Measurements from ENCODE around the gene ZSWIM7. TPM values are rescaled to one million over a fixed set of nuclear protein-coding genes. Genes with fewer than 3 reads are reported as not detected.

ZSWIM7 gene
- total RNA-seq, 1 experiment from 2014 or later: 41.3 TPM

DNA sequence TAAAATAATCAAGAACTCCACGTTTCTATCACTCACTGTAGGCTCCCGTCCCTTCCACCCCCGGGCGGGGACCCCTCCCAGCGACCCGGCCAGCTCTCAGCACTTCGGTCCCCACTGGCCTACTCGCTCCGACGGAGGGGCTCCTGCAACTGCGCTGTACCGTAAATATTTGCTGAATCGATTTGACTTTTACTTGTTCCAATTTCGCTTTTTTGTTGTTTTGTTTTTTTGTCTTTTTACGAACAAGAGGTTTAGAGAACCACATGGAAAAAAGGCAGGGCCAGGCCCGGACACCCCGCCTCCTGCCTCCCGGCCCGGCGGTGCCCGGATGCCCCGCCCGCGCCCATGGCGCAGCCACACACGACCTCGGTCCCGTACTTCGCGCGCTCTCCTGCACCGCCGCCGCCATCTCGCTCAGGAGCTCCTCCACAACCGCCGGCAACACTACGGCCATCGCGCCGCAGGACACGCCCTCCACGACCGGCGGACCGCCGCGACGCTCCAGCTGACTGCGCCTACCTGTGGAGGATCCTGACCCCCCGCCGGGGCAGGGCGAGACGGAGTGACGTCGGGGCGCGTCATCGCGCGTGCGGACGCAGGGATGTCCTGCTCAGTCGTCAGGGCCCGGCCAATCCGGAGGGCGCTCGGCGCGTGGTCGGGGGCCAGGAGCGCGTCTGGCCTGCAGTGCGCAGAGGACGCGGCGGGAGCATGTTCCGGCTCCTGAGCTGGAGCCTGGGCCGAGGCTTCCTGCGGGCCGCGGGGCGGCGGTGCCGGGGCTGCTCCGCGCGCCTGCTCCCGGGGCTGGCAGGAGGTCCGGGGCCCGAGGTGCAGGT lies at the start of gene ZSWIM7, which contains the start of gene TTC19 (continued):
- TF ChIP-seq, protein P1, sequence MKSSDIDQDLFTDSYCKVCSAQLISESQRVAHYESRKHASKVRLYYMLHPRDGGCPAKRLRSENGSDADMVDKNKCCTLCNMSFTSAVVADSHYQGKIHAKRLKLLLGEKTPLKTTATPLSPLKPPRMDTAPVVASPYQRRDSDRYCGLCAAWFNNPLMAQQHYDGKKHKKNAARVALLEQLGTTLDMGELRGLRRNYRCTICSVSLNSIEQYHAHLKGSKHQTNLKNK (CRISPR knock-in tag; IDR thresholded peaks at IDR 0.05): no peak
- no peak for TF ChIP-seq ZNF671 (CRISPR knock-in tag; IDR thresholded peaks at IDR 0.05)

DNA sequence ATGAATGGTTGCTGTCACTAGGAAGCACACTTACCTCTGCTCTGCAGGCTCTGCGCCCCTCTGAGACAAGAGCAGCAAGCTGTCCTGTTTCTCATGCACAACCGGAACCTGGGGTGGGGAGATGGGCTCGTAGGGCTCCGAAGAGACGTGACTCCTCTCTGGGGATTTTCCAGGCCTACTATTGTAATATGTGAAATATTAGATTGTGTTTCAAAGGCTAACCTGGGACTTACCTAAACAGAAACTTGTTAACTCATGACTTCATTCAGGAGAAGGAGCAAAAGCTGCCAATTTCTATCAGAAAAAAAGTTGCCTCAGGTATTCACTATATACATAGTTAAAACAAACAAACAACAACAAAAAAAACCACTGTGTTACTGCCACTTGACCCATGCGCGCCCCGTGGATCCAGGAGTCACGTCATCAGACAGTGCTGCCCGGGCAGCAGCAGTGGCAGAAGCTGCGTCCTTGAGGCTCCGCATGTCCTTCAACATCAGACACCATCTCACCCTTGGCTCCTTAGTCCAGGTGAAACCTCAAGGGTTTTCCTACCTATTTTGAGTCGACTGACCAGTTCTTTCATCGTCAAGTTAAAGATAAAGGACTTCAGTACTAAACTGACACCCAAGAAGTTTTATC lies 49.4 kb upstream of the ZSWIM7 start:
- Mint-ChIP-seq H3K9me3 (no peaks in the 10 kb centered on the region), H3K27me3 (ENCODE audit: low read depth) (no peaks in the 10 kb centered on the region), H3K4me1 (peaks cover 12% of the 10 kb centered on the region), H3K27ac (peak overlapping the region; percentile 26; the same call in 1 of the 2 replicates), H3K4me3 (no peak overlapping the region), H3K36me3 (peaks cover 38% of the 10 kb centered on the region)
- ATAC-seq (no peak), DNase-seq (ENCODE audit: low spot score) (no peak)
- POLR2A ChIA-PET: no interaction called here
- TF ChIP-seq FOXK1 (CRISPR knock-in tag; IDR thresholded peaks at IDR 0.05) (no peak), HMGA2 (CRISPR knock-in tag; IDR thresholded peaks at IDR 0.05) (no peak), MXD4 (CRISPR knock-in tag; IDR thresholded peaks at IDR 0.05; ENCODE audit: borderline replicate concordance) (no peak), PRRX2 (CRISPR knock-in tag; IDR thresholded peaks at IDR 0.05) (no peak), NFATC4 (CRISPR knock-in tag; IDR thresholded peaks at IDR 0.05) (no peak), FOXP1 (CRISPR knock-in tag; IDR thresholded peaks at IDR 0.05; ENCODE audit: borderline replicate concordance) (no peak), SP1 (CRISPR knock-in tag; conservative IDR thresholded peaks at IDR 0.05) (no peak)
- TF ChIP-seq, protein P2, sequence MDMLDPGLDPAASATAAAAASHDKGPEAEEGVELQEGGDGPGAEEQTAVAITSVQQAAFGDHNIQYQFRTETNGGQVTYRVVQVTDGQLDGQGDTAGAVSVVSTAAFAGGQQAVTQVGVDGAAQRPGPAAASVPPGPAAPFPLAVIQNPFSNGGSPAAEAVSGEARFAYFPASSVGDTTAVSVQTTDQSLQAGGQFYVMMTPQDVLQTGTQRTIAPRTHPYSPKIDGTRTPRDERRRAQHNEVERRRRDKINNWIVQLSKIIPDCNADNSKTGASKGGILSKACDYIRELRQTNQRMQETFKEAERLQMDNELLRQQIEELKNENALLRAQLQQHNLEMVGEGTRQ (CRISPR knock-in tag; IDR thresholded peaks at IDR 0.05): no peak
- TF ChIP-seq, protein P3, sequence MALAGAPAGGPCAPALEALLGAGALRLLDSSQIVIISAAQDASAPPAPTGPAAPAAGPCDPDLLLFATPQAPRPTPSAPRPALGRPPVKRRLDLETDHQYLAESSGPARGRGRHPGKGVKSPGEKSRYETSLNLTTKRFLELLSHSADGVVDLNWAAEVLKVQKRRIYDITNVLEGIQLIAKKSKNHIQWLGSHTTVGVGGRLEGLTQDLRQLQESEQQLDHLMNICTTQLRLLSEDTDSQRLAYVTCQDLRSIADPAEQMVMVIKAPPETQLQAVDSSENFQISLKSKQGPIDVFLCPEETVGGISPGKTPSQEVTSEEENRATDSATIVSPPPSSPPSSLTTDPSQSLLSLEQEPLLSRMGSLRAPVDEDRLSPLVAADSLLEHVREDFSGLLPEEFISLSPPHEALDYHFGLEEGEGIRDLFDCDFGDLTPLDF (CRISPR knock-in tag; IDR thresholded peaks at IDR 0.05): no peak
- TF ChIP-seq, protein P4, sequence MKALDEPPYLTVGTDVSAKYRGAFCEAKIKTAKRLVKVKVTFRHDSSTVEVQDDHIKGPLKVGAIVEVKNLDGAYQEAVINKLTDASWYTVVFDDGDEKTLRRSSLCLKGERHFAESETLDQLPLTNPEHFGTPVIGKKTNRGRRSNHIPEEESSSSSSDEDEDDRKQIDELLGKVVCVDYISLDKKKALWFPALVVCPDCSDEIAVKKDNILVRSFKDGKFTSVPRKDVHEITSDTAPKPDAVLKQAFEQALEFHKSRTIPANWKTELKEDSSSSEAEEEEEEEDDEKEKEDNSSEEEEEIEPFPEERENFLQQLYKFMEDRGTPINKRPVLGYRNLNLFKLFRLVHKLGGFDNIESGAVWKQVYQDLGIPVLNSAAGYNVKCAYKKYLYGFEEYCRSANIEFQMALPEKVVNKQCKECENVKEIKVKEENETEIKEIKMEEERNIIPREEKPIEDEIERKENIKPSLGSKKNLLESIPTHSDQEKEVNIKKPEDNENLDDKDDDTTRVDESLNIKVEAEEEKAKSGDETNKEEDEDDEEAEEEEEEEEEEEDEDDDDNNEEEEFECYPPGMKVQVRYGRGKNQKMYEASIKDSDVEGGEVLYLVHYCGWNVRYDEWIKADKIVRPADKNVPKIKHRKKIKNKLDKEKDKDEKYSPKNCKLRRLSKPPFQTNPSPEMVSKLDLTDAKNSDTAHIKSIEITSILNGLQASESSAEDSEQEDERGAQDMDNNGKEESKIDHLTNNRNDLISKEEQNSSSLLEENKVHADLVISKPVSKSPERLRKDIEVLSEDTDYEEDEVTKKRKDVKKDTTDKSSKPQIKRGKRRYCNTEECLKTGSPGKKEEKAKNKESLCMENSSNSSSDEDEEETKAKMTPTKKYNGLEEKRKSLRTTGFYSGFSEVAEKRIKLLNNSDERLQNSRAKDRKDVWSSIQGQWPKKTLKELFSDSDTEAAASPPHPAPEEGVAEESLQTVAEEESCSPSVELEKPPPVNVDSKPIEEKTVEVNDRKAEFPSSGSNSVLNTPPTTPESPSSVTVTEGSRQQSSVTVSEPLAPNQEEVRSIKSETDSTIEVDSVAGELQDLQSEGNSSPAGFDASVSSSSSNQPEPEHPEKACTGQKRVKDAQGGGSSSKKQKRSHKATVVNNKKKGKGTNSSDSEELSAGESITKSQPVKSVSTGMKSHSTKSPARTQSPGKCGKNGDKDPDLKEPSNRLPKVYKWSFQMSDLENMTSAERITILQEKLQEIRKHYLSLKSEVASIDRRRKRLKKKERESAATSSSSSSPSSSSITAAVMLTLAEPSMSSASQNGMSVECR (CRISPR knock-in tag; IDR thresholded peaks at IDR 0.05; ENCODE audit: borderline replicate concordance): no peak
- TF ChIP-seq, protein P5, sequence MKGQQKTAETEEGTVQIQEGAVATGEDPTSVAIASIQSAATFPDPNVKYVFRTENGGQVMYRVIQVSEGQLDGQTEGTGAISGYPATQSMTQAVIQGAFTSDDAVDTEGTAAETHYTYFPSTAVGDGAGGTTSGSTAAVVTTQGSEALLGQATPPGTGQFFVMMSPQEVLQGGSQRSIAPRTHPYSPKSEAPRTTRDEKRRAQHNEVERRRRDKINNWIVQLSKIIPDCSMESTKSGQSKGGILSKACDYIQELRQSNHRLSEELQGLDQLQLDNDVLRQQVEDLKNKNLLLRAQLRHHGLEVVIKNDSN (CRISPR knock-in tag; IDR thresholded peaks at IDR 0.05): no peak
- TF ChIP-seq, protein P6, sequence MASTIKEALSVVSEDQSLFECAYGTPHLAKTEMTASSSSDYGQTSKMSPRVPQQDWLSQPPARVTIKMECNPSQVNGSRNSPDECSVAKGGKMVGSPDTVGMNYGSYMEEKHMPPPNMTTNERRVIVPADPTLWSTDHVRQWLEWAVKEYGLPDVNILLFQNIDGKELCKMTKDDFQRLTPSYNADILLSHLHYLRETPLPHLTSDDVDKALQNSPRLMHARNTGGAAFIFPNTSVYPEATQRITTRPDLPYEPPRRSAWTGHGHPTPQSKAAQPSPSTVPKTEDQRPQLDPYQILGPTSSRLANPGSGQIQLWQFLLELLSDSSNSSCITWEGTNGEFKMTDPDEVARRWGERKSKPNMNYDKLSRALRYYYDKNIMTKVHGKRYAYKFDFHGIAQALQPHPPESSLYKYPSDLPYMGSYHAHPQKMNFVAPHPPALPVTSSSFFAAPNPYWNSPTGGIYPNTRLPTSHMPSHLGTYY (CRISPR knock-in tag; IDR thresholded peaks at IDR 0.05): no peak
- TF ChIP-seq, protein P7, sequence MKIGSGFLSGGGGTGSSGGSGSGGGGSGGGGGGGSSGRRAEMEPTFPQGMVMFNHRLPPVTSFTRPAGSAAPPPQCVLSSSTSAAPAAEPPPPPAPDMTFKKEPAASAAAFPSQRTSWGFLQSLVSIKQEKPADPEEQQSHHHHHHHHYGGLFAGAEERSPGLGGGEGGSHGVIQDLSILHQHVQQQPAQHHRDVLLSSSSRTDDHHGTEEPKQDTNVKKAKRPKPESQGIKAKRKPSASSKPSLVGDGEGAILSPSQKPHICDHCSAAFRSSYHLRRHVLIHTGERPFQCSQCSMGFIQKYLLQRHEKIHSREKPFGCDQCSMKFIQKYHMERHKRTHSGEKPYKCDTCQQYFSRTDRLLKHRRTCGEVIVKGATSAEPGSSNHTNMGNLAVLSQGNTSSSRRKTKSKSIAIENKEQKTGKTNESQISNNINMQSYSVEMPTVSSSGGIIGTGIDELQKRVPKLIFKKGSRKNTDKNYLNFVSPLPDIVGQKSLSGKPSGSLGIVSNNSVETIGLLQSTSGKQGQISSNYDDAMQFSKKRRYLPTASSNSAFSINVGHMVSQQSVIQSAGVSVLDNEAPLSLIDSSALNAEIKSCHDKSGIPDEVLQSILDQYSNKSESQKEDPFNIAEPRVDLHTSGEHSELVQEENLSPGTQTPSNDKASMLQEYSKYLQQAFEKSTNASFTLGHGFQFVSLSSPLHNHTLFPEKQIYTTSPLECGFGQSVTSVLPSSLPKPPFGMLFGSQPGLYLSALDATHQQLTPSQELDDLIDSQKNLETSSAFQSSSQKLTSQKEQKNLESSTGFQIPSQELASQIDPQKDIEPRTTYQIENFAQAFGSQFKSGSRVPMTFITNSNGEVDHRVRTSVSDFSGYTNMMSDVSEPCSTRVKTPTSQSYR (CRISPR knock-in tag; IDR thresholded peaks at IDR 0.05): no peak
- CTCF ChIA-PET: no interaction called here

Data from WTC11 (cell line).